Panc1 (cell line): Measurements from ENCODE around the gene SLC24A4. TPM values are rescaled to one million over a fixed set of nuclear protein-coding genes. Genes with fewer than 3 reads are reported as not detected.

Experiments
- ATAC-seq: fragments of 200-7000 bp; cut with Tn5 transposase; 2 replicates; pipeline ENCODE4 v1.9.1; 2020; ENCODE audit warnings: mild to moderate bottlenecking, moderate library complexity
- BruUV-seq: library from RNA; stranded (reverse); fragments of 400-500 nt; replicated peaks from 2 replicates; lab custom pipeline; 2021; lab: Mats Ljungman, UMichigan
- CTCF ChIA-PET: fragments of 300-600 bp; sonication (Branson Sonifier 250); formaldehyde crosslinking; loops from one replicate; lab custom pipeline; 2022; ENCODE audit warnings: antibody characterized with exemption; lab: Charles Lee
- POLR2A ChIA-PET: fragments of 300-600 bp; sonication (Branson Sonifier 250); formaldehyde crosslinking; loops from one replicate; lab custom pipeline; 2022; ENCODE audit warnings: antibody characterized with exemption; lab: Charles Lee
- DNase-seq: peaks from one replicate; pipeline ENCODE4 v3.0.0-alpha.2; 2010; ENCODE audit warnings: low read depth, low spot score
- H3K27ac ChIP-seq: 2 replicates; pipeline ENCODE4 v1.5.1; 2011; ENCODE audit warnings: mild to moderate bottlenecking, low read length, inconsistent platforms
- H3K27me3 ChIP-seq: fragments of 200-500 bp; sonication (Bioruptor generic); 2 replicates; pipeline ENCODE4 v1.6.0; 2014; ENCODE audit warnings: low read length, inconsistent platforms; ENCODE audit not compliant: control insufficient read depth, insufficient read depth
- H3K36me3 ChIP-seq: fragments of 200-500 bp; sonication (Bioruptor generic); 2 replicates; pipeline ENCODE4 v1.5.1; 2014; ENCODE audit warnings: inconsistent platforms, mild to moderate bottlenecking, low read length, moderate library complexity; ENCODE audit not compliant: control insufficient read depth, insufficient read depth
- H3K4me1 ChIP-seq: 2 replicates; pipeline ENCODE4 v1.5.1; 2011; ENCODE audit warnings: inconsistent platforms, mild to moderate bottlenecking, low read length, moderate library complexity; ENCODE audit not compliant: control insufficient read depth, insufficient read depth
- H3K4me3 ChIP-seq, 2 experiments: 2 replicates each; pipeline ENCODE4 v1.5.1; 2011 to 2012; ENCODE audit warnings: low read depth in 2 of 2, low read length in 2 of 2, mild to moderate bottlenecking in 2 of 2, inconsistent platforms in 1 of 2, moderate library complexity in 1 of 2
- H3K9me3 ChIP-seq: fragments of 200-500 bp; sonication (Bioruptor generic); 2 replicates; pipeline ENCODE4 v1.5.1; 2014; ENCODE audit warnings: low read depth, mild to moderate bottlenecking, inconsistent platforms, low read length, moderate library complexity; ENCODE audit not compliant: control insufficient read depth, insufficient read depth
- CTCF ChIP-seq: fragments of 450-650 bp; IDR thresholded peaks from 2 replicates; pipeline ENCODE4 v1.5.1; 2017; ENCODE audit warnings: mild to moderate bottlenecking
- POLR2AphosphoS5 ChIP-seq: IDR thresholded peaks from 2 replicates; pipeline ENCODE4 v1.6.1; 2012; ENCODE audit warnings: mild to moderate bottlenecking, low read depth, low read length, moderate library complexity
- REST ChIP-seq, 2 experiments: IDR thresholded peaks; 2 replicates each; pipeline ENCODE4 v1.6.1; 2011 to 2012; ENCODE audit warnings: low read depth in 2 of 2, control low read depth in 1 of 2, low read length in 1 of 2, mild to moderate bottlenecking in 1 of 2, moderate library complexity in 1 of 2; ENCODE audit not compliant: insufficient read depth in 1 of 2
- SIN3A ChIP-seq: IDR thresholded peaks from 2 replicates; pipeline ENCODE4 v1.6.1; 2012; ENCODE audit warnings: low read depth, mild to moderate bottlenecking, low read length, moderate library complexity, borderline replicate concordance; ENCODE audit not compliant: insufficient read depth
- TCF7L2 ChIP-seq: IDR thresholded peaks from 2 replicates; pipeline ENCODE4 v1.6.1; 2011; ENCODE audit warnings: mild to moderate bottlenecking, low read depth, low read length, inconsistent platforms
- in situ Hi-C: cut with HindIII; loops from 2 replicates; pipeline ENCODE4 v1.10.0; 2016; ENCODE audit warnings: low sequenced_read_pairs, low pct_unique_long_range_greater_than_20kb
- intact Hi-C: fragments of 100-400 bp; cut with micrococcal nuclease; formaldehyde crosslinking; loops from one replicate; pipeline ENCODE4 v1.10.0; 2022; ENCODE audit not compliant: unreplicated experiment
- total RNA-seq: library from RNA; stranded (reverse); gene quantifications from one replicate; pipeline ENCODE4 v1.2.1, GENCODE V29; 2021; ENCODE audit not compliant: unreplicated experiment

The SLC24A4 gene
- total RNA-seq, 1 experiment from 2014 or later: not detected

GRCh38 chr14:92339426-92339825 lies 16.5 kb downstream of the SLC24A4 start:
- Histone ChIP-seq H3K4me3 (no peak overlapping the region), H3K4me1 (no peaks in the 10 kb centered on the region), H3K27me3 (peaks cover 8% of the 10 kb centered on the region; the same call in 1 of the 2 replicates), H3K36me3 (no peaks in the 10 kb centered on the region; the same call in 1 of the 2 replicates), H3K27ac (no peak overlapping the region), H3K9me3 (no peaks in the 10 kb centered on the region)
- DNase-seq (no peak), ATAC-seq (no peak)
- TF ChIP-seq REST (IDR thresholded peaks at IDR 0.05; ENCODE audit: insufficient read depth in 1 of 2, low read depth in 2 of 2, low read length in 1 of 2): no peak
- TF ChIP-seq CTCF: no peak
- TF ChIP-seq SIN3A: no peak
- TF ChIP-seq POLR2AphosphoS5: no peak
- no peak for TF ChIP-seq TCF7L2
- in situ Hi-C loops: no loop called here
- no TSS peak for BruUV-seq
- ChIA-PET POLR2A (no interaction called here), CTCF (no interaction called here)
- intact Hi-C loops: no loop called here

DNA sequence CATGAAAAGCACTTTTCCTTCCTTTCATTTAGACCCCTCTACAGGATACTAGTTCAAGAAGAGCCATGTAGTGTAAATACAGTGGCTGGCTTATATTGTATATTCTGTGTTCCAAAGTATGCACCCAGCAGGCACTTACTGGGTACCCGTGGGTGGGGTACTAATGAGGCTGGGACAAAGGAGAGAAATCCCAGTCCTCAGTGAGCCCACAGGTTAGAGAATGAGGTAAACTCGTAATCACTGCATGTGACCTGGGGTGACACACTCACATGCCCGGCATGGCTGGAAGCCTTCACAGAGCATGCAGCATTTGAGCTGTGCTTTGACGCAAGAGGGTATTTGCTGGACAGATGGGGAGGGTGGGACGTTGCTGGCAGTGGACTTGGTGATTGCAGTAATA lies 17.1 kb downstream of the SLC24A4 start:
- Histone ChIP-seq H3K4me3 (no peak overlapping the region), H3K36me3 (no peaks in the 10 kb centered on the region; the same call in 1 of the 2 replicates), H3K9me3 (no peaks in the 10 kb centered on the region), H3K27me3 (peaks cover 8% of the 10 kb centered on the region; the same call in 1 of the 2 replicates), H3K27ac (no peak overlapping the region), H3K4me1 (no peaks in the 10 kb centered on the region)
- TF ChIP-seq TCF7L2: no peak
- TF ChIP-seq REST (IDR thresholded peaks at IDR 0.05; ENCODE audit: insufficient read depth in 1 of 2, low read depth in 2 of 2, low read length in 1 of 2): no peak
- TF ChIP-seq SIN3A: no peak
- TF ChIP-seq POLR2AphosphoS5: no peak
- TF ChIP-seq CTCF: no peak
- intact Hi-C loops (no loop called here), in situ Hi-C loops (no loop called here)
- ATAC-seq (no peak), DNase-seq (no peak)
- CTCF ChIA-PET: no interaction called here
- no TSS peak for BruUV-seq
- POLR2A ChIA-PET: no interaction called here
